Fibroblast of skin of left biceps (primary cell): ENCODE measurements around the gene FBXO28.
"Not testable (repeated sequence)": the region's sequence is repeated elsewhere in the genome, so short reads cannot be mapped to it uniquely, and the experiment has no call there.

Source experiments
- DNase-seq, 2 experiments: peaks; one replicate each; pipeline ENCODE4 v3.0.0-alpha.2; 2013; ENCODE audit warnings: low read depth in 2 of 2

Gene FBXO28

GRCh38 chr1:224113918-224114786, at the start of gene FBXO28:
Gene FBXO28 (plus strand): TSS chr1:224114111. CDS start chr1:224114130, 19 bp downstream.
- peak; percentile 81 to 84 for DNase-seq

DNA sequence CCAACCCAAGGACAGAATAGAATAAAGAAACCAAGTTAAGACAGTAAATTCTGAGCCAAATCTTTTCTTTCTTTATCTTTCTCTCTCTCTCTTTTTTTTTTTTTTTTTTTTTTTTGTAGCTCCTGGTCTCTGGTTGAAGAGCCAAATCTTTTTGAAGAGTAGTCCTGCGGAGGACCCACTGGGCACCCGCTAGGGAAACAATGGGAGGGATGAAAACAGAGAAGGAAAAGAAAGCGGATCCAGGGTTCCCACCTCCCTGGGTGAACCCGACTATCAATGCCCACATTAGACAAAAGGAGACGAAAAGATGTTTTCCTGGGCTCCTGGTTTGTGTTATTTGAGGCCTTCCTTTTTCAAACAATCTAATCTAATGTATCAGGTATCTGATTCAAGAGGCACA, 49.8 kb upstream of the FBXO28 start:
- DNase-seq, result no peak

- no peak for DNase-seq
These were observed 48.5 kb upstream of the FBXO28 start for GRCh38 chr1:224065455-224065854.

GRCh38 chr1:224067207-224067606, 46.7 kb upstream of the FBXO28 start:
- no peak for DNase-seq

DNA sequence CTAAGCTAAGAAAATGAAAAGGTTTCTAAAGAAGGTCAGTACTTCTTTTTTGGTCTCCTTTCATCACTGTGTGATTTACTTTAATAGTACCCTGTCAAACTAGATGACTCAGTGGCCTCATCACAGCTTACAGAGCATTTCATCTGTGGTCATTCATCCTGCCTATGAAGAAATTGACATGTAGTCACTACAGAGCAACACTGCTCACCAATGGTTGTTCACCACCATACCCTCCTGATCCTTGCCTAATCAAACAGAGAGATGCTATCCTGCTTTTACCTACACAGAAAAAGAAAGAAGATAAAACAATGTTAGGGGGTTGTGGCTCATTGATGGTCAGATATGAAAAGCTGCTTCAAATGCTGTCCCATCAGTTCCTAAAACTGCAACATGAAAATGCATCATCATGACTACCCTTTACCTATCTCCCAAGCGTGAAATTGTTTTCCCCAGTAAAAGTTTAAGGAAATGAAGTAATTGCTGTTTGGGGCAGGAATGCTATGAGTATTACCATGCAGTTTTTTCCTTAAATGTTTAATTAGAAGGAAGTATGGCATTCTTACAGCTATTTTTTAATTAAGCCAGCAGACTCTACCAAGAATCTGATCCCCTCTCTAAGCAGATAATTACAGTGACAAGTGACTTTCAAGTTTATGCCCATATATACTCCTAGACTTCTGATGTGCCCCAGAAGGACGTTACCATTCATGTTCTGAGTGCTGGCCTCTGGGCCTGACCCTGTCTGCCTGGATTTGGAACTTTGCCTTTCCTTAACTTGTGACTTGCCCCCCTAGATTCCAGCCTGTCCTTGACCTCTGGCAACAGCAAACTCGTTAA, 46.1 kb upstream of the FBXO28 start:
- peak in 1 of 2 experiments; percentile 39 for DNase-seq

DNA sequence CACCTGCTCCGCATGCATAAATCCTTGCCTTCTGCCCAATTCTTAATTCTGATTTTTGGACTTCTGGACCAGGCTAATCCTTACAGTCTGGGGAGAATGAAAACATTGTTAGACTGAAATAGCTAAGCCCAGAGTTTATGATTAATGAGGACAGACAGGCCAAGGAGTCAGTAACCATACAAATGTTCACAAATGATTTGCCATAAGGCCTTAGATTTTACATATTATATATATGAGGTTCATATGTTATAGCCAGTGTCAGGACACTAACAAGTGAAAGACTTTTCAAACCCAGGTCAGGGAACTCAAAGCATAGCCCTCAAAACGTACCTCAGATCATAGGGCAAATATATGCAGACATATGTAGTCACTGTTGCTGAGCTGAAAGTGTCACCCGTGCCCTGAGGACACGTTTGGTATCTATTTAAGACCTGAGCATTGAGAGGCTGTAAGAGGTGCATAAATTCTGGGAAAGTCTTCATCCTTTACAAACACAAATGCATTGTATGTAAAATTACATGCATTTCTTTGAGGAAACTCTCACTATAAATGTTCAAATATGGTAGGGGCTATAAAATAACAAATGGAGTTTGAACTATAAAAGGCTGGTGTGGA, 45.3 kb upstream of the FBXO28 start:
- no peak for DNase-seq

- DNase-seq, result no peak
These were observed 44.8 kb upstream of the FBXO28 start for GRCh38 chr1:224069138-224069537.

DNA sequence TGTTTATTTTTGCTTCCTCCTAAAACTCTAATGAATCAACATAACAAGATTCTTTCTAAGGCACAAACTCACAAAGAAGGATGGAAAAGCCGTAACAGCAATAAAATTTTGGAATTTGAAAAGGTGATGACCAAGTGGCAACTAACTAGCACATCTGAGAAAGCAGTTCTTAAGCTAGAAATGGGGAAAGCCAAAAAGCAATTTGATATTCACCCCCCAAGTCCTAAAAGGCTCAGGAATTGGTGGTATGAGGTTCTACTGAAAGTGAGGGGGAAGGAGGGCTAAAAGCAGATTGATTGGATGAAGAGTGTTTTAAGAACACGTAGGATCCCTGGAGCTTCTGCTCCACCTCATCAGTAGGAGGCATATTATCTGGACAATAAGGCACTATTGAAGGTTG, 43.4 kb upstream of the FBXO28 start:
- no peak for DNase-seq

GRCh38 chr1:224076407-224076806, 37.5 kb upstream of the FBXO28 start:
- no peak for DNase-seq

DNA sequence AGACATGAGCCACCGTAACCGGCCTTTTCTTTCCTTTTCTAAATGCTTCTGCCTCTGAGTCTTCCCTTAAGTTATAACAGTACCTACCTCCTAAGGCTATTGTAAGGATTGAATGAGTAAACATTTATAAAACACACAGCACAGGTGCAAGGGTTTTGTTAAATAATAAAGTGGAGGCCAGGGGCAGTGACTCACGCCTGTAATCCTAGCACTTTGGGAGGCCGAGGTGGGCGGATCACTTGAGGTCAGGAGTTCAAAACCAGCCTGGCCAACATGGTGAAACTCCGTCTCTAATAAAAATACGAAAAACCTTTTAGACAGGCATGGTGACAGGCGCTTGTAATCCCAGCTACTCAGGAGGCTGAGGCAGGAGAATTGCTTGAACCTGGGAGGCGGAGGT, 34.3 kb upstream of the FBXO28 start:
- DNase-seq, result not testable (repeated sequence)

DNA sequence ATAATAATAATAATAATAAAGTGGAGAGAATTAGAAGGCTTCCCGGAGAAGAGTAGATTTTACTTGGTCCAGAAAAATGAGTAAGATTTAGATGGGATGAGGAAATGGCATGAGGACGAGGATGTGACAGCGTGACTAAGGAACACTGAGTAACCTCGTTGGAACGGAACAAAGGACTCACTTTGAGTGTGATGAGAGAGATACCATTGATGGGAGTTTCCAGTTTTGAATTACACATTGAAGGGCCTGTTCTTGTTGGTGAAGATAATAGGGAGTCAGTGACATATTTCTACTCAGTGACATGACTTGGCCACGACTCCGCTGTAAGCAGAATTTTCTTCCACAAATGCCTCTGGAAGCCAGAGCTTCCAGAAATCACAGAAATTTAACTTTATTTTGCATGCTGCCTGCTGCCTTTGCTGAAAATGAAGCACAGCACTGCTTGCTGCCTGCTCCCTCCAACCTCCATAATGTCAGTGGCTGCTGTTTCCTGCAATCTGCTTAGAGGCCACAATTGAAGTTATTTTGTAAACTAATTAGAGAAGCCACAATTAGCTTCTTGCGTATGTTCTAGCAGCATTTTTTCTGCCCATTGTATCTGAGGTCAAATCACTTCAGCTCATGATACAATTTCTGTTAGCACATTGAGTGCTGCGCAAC, 33.7 kb upstream of the FBXO28 start:
- no peak for DNase-seq

GRCh38 chr1:224081604-224082003, 32.3 kb upstream of the FBXO28 start:
- no peak for DNase-seq

GRCh38 chr1:224082146-224082545, 31.8 kb upstream of the FBXO28 start:
- no peak for DNase-seq

DNA sequence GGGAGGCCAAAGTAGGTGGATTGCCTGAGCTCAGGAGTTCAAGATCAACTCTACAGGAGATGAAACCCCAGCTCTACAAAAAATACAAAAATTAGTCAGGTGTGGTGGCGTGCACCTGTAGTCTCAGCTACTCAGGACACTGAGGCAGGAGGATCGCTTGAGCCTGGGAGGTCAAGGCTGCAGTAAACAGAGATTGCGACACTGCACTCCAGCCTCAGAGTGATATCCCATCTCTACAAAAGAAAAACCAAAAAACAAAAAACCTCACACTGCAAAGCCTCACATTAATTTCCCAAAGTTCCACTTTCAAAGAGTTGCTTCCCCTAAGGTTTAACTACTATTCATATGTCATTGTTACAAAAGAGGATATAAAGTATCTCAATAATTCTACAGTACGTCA, 29.0 kb upstream of the FBXO28 start:
- DNase-seq, result no peak

- no peak for DNase-seq
These were observed 28.3 kb upstream of the FBXO28 start for GRCh38 chr1:224085421-224086108.

- no peak for DNase-seq
These were observed 26.6 kb upstream of the FBXO28 start for GRCh38 chr1:224087286-224087794.

DNA sequence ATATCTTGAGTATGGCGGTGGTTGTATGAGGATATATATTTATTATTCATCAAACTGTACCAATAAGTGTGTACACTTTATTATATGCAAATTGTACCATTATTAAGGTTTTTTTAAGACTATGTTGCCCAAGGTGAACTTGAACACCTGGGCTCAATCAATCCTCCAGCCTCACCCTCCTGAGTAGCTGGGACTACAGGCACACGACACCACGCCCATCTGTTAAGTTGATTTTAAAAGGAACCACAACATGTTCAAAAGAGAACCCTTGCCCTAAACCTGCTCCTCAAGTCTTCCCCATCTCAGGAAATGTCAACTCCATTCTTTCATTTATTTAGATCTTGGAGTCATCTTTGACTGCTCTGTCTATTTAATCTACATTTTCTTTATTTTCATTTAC, 24.3 kb upstream of the FBXO28 start:
- no peak for DNase-seq

GRCh38 chr1:224090116-224090515, 23.8 kb upstream of the FBXO28 start:
- no peak for DNase-seq

DNA sequence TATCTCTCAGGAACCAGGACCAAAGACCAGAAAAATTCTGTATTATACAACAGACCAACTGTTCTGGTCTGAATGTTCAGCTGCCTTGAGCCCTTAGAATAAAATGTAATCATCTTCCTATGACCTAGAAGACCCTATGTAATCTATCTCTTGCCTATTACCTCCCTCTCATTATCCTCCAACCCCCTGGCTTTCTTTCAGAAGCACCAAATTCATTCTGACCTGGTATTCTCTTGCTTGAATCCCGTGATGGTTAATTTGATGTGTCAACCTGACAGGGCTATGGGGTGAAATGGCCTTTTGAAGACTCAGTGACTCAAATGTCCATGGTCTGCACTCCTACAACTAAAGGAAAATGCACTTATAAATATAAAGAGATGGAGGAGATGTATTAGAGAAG, 21.8 kb upstream of the FBXO28 start:
- no peak for DNase-seq

DNA sequence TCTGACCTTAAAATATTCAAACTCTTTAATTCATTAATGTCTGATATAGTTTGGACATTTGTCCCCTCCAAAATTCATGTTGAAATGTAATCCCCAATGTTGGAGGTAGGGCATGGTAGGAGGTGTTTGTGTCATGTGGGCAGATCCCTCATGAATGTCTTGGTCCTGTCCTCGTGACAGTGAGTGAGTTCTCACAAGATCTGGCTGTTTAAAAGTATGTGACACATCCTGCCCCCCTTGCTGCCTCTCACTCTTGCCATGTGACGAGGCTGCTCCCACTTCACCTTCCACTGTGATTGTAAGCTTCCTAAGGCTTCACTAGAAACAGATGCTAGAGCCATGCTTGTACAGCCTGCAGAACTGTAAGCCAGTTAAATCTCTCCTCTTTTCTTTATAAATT, 21.3 kb upstream of the FBXO28 start:
- no peak for DNase-seq

DNA sequence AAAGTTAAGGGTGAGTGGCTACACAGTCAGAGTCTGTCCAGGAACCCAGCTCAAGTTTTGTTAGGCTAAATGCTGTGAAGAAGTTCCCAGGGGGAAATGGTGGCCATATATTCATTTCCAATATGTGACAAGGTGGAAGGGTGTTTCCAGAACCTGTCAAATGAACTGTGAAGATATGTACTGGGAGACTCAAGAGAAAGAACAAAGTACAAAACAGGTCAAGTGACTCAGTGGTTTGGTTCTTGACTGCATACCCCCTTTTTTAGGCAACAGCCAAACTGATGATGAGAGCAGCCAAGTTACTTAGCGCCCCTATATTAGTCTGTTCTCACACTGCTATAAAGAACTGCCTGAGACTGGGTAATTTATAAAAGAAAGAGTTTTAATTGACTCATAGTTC, 18.6 kb upstream of the FBXO28 start:
- no peak for DNase-seq
